ENCODE results near the gene AQP12A.

GRCh38 chr2:240725266-240725665 lies 33.6 kb downstream of the AQP12A start:
- TF ChIP-seq CTCF (IDR thresholded peaks at IDR 0.05) (no peak), POLR2AphosphoS5 (IDR thresholded peaks at IDR 0.05) (no peak), EP300 (IDR thresholded peaks at IDR 0.05) (no peak), POLR2A (IDR thresholded peaks at IDR 0.05) (no peak)

All from gastroesophageal sphincter (tissue), 3 donors.